Femur (tissue), 1 donor: ENCODE results near the gene MIDN.
A peak's percentile ranks its signal among the peaks of the same experiment; 100 is the strongest.

Source experiments
- DNase-seq: peaks from one replicate; pipeline ENCODE4 v3.0.0-alpha.2; 2017

Gene MIDN

GRCh38 chr19:1259206-1259875 is 11.0 kb downstream of the MIDN start:
- DNase-seq: no peak

- no peak for DNase-seq
These were observed 11.7 kb downstream of the MIDN start for GRCh38 chr19:1259876-1260748.

- DNase-seq: peak; percentile 98
These were observed 12.6 kb downstream of the MIDN start for GRCh38 chr19:1260749-1261537.

GRCh38 chr19:1261538-1261797 is 13.1 kb downstream of the MIDN start:
- DNase-seq: no peak

- DNase-seq: peak; percentile 82
These were observed 13.6 kb downstream of the MIDN start for GRCh38 chr19:1261798-1262622.

GRCh38 chr19:1262623-1263123 is 14.3 kb downstream of the MIDN start:
- peak; percentile 64 for DNase-seq

- DNase-seq: no peak
These were observed 14.8 kb downstream of the MIDN start for GRCh38 chr19:1263188-1263587.

- no peak for DNase-seq
These were observed 16.6 kb downstream of the MIDN start for GRCh38 chr19:1264801-1265614.

GRCh38 chr19:1265615-1266128 is 17.3 kb downstream of the MIDN start:
- peak; percentile 79 for DNase-seq

GRCh38 chr19:1266129-1266915 is 17.9 kb downstream of the MIDN start:
- DNase-seq: peak; percentile 87

- peak; percentile 83 for DNase-seq
These were observed 18.6 kb downstream of the MIDN start for GRCh38 chr19:1266916-1267476.

GRCh38 chr19:1267477-1268225 is 19.3 kb downstream of the MIDN start:
- no peak for DNase-seq

GRCh38 chr19:1268226-1269064 is 20.1 kb downstream of the MIDN start:
- no peak for DNase-seq

- peak; percentile 100 for DNase-seq
These were observed 20.7 kb downstream of the MIDN start, which contains the start of gene CIRBP for GRCh38 chr19:1269065-1269477. Gene CIRBP (plus strand): TSS chr19:1269332. CDS start chr19:1270934, 1,602 bp downstream.

GRCh38 chr19:1269478-1270212 is 21.3 kb downstream of the MIDN start:
- DNase-seq: peak; percentile 94

- no peak for DNase-seq
These were observed 21.9 kb downstream of the MIDN start for GRCh38 chr19:1270213-1270853.
